HG03342 (cell line): ENCODE measurements around the gene MFSD11.
"Not testable (repeated sequence)": the region's sequence is repeated elsewhere in the genome, so short reads cannot be mapped to it uniquely, and the experiment has no call there.

Experiments used
- ATAC-seq: cut with Tn5 transposase; IDR thresholded peaks from one replicate; pipeline ENCODE4 v1.9.1; 2021; ENCODE audit warnings: mild to moderate bottlenecking, moderate library complexity; ENCODE audit not compliant: unreplicated experiment

The MFSD11 gene

GRCh38 chr17:76726231-76726775, 11.6 kb upstream of the MFSD11 start, which contains the start of gene JMJD6:
TSS of gene JMJD6 (minus strand) at chr17:76726606. CDS start at chr17:76726475, 131 bp downstream.
- peak; percentile 59 for ATAC-seq

GRCh38 chr17:76726776-76727718, 10.9 kb upstream of the MFSD11 start, which contains the start of gene METTL23:
TSS of gene METTL23 (plus strand) at chr17:76726839. CDS start at chr17:76729711, 2,872 bp downstream.
- ATAC-seq, result peak; percentile 44

- ATAC-seq, result no peak
These were observed 10.0 kb upstream of the MFSD11 start for GRCh38 chr17:76727745-76728456.

- not testable (repeated sequence) for ATAC-seq
These were observed 5.9 kb upstream of the MFSD11 start for GRCh38 chr17:76731800-76732733.

GRCh38 chr17:76732734-76733617, 4.9 kb upstream of the MFSD11 start:
- no peak for ATAC-seq

- no peak for ATAC-seq
These were observed 4.3 kb upstream of the MFSD11 start for GRCh38 chr17:76733618-76733957.

GRCh38 chr17:76734080-76734840, 3.7 kb upstream of the MFSD11 start:
- no peak for ATAC-seq

- no peak for ATAC-seq
These were observed 2.9 kb upstream of the MFSD11 start for GRCh38 chr17:76735006-76735405.

- no peak for ATAC-seq
These were observed 2.2 kb upstream of the MFSD11 start for GRCh38 chr17:76735586-76736348.

- ATAC-seq, result peak; percentile 13
These were observed 1.4 kb upstream of the MFSD11 start for GRCh38 chr17:76736349-76737081.

- peak; percentile 60 for ATAC-seq
These were observed 740 bp upstream of the MFSD11 start, which contains the start of gene SRSF2 for GRCh38 chr17:76737082-76737675. TSS of gene SRSF2 (minus strand) at chr17:76737331. CDS start at chr17:76737160, 171 bp downstream.

- ATAC-seq, result no peak
These were observed 540 bp downstream of the MFSD11 start for GRCh38 chr17:76738468-76738850.

- not testable (repeated sequence) for ATAC-seq
These were observed 1.7 kb downstream of the MFSD11 start for GRCh38 chr17:76739568-76740115.

GRCh38 chr17:76740329-76741118, 2.6 kb downstream of the MFSD11 start:
- ATAC-seq, result no peak

- ATAC-seq, result no peak
These were observed 5.0 kb downstream of the MFSD11 start for GRCh38 chr17:76742958-76743357.

GRCh38 chr17:76744747-76745146, 6.8 kb downstream of the MFSD11 start:
- ATAC-seq, result no peak
